H1 (cell line): ENCODE measurements around the gene UAP1. TPM values are rescaled to one million over a fixed set of nuclear protein-coding genes. Genes with fewer than 3 reads are reported as not detected.

Experiments
- CTCF ChIA-PET: fragments of 300-600 bp; sonication (Branson Sonifier 250); formaldehyde crosslinking; loops from one replicate; lab custom pipeline; 2021; ENCODE audit not compliant: partially characterized antibody; lab: Charles Lee
- POLR2A ChIA-PET: fragments of 300-600 bp; sonication (Branson Sonifier 250); formaldehyde crosslinking; loops from one replicate; lab custom pipeline; 2021; ENCODE audit warnings: inconsistent platforms; ENCODE audit not compliant: partially characterized antibody; lab: Charles Lee
- DNase-seq, 2 experiments: peaks; one replicate each; pipeline versions ENCODE4 v3.0.0 to v3.0.0-alpha.2; 2010 to 2022; ENCODE audit warnings: low spot score in 2 of 2, low read depth in 1 of 2, mixed read lengths in 1 of 2
- FAIRE-seq: peaks from 2 replicates; lab custom pipeline; 2011; peaks lifted over from hg19 to GRCh38; lab: Jason Lieb, UNC
- H2AFZ ChIP-seq: 2 replicates; pipeline ENCODE4 v1.8.1; 2012; ENCODE audit warnings: low read length, inconsistent platforms
- H2AK5ac ChIP-seq: 2 replicates; pipeline ENCODE4 v1.6.1; 2013; ENCODE audit warnings: low read depth, low read length
- H2BK120ac ChIP-seq: replicated peaks from 2 replicates; pipeline ENCODE3; 2013; ENCODE audit warnings: low read depth, low read length, inconsistent platforms
- H2BK12ac ChIP-seq: 2 replicates; pipeline ENCODE4 v1.6.1; 2013; ENCODE audit warnings: low read depth, low read length
- H2BK15ac ChIP-seq: 2 replicates; pipeline ENCODE4 v1.6.1; 2013; ENCODE audit warnings: low read length
- H2BK20ac ChIP-seq: 2 replicates; pipeline ENCODE4 v1.6.1; 2013; ENCODE audit warnings: low read length
- H2BK5ac ChIP-seq: 2 replicates; pipeline ENCODE4 v1.6.1; 2013; ENCODE audit warnings: low read depth, low read length
- H3K14ac ChIP-seq: 2 replicates; pipeline ENCODE4 v1.6.1; 2013; ENCODE audit warnings: inconsistent platforms; ENCODE audit not compliant: insufficient read length
- H3K18ac ChIP-seq: 2 replicates; pipeline ENCODE4 v1.6.1; 2013; ENCODE audit warnings: low read length; ENCODE audit errors: extremely low read depth
- H3K23ac ChIP-seq: 2 replicates; pipeline ENCODE4 v1.6.1; 2013; ENCODE audit warnings: inconsistent platforms; ENCODE audit not compliant: insufficient read length
- H3K23me2 ChIP-seq: 2 replicates; pipeline ENCODE4 v1.6.1; 2013; ENCODE audit warnings: low read depth, low read length
- H3K27ac ChIP-seq: 2 replicates; pipeline ENCODE4 v1.6.1; 2011; ENCODE audit warnings: low read depth, low read length, inconsistent platforms
- H3K27me3 ChIP-seq, 4 experiments: replicated peaks in 1 of 4; 1 replicate in 1 of 4; 2 replicates in 3 of 4; pipeline versions ENCODE4 v1.6.1 to v1.8.1; 2011 to 2013; ENCODE audit warnings: low read length in 3 of 4, mild to moderate bottlenecking in 3 of 4, inconsistent platforms in 2 of 4, mixed read lengths in 2 of 4, moderate library complexity in 1 of 4; ENCODE audit not compliant: control insufficient read depth in 3 of 4, insufficient read depth in 3 of 4; ENCODE audit errors: extremely low read depth in 1 of 4
- H3K36me3 ChIP-seq, 4 experiments: 2 replicates each; pipeline versions ENCODE4 v1.6.1 to v1.8.1; 2011 to 2013; ENCODE audit warnings: mild to moderate bottlenecking in 4 of 4, low read length in 3 of 4, moderate library complexity in 2 of 4, control low read depth in 1 of 4, inconsistent platforms in 1 of 4; ENCODE audit not compliant: insufficient read depth in 4 of 4, control insufficient read depth in 2 of 4
- H3K4ac ChIP-seq: replicated peaks from 2 replicates; pipeline ENCODE3; 2013; ENCODE audit warnings: low read length, low read depth, mixed read lengths, inconsistent platforms; ENCODE audit not compliant: insufficient read length
- H3K4me1 ChIP-seq, 4 experiments: replicated peaks in 1 of 4; 1 replicate in 1 of 4; 2 replicates in 3 of 4; pipeline versions ENCODE4 v1.6.1 to v1.8.1; 2011 to 2013; ENCODE audit warnings: low read length in 3 of 4, inconsistent platforms in 2 of 4, mixed read lengths in 1 of 4; ENCODE audit not compliant: insufficient read depth in 4 of 4, control insufficient read depth in 3 of 4
- H3K4me2 ChIP-seq, 2 experiments: 2 replicates each; pipeline versions ENCODE4 v1.6.1 to v1.8.1; 2011 to 2013; ENCODE audit warnings: low read depth in 2 of 2, low read length in 2 of 2, control low read depth in 1 of 2, inconsistent platforms in 1 of 2, mild to moderate bottlenecking in 1 of 2; ENCODE audit not compliant: insufficient read depth in 1 of 2
- H3K4me3 ChIP-seq, 4 experiments: fragments of 200-600, 300-600 bp in 1 of 4; sonication (generic), shearing (Covaris generic), sonication (Bioruptor Twin) in 1 of 4; 2 replicates each; pipeline versions ENCODE4 v1.5.1 to v1.8.1; 2011 to 2016; ENCODE audit warnings: low read length in 4 of 4, low read depth in 3 of 4, control low read depth in 2 of 4, inconsistent platforms in 2 of 4, mild to moderate bottlenecking in 2 of 4, mixed read lengths in 1 of 4, moderate library complexity in 1 of 4; ENCODE audit not compliant: insufficient read depth in 2 of 4; ENCODE audit errors: extremely low read depth in 1 of 4
- H3K56ac ChIP-seq: replicated peaks from 2 replicates; pipeline ENCODE3; 2013; ENCODE audit warnings: low read depth, mild to moderate bottlenecking, mixed read lengths, low read length, inconsistent platforms; ENCODE audit not compliant: insufficient read length
- H3K79me1 ChIP-seq: 2 replicates; pipeline ENCODE4 v1.6.1; 2013; ENCODE audit warnings: low read depth, low read length, control low read depth
- H3K79me2 ChIP-seq, 2 experiments: 2 replicates each; pipeline versions ENCODE4 v1.6.1 to v1.8.1; 2012 to 2013; ENCODE audit warnings: low read length in 2 of 2, mild to moderate bottlenecking in 2 of 2, inconsistent platforms in 1 of 2; ENCODE audit not compliant: insufficient read depth in 2 of 2, control insufficient read depth in 1 of 2
- H3K9ac ChIP-seq, 4 experiments: replicated peaks in 1 of 4; 1 replicate in 1 of 4; 2 replicates in 3 of 4; pipeline versions ENCODE4 v1.6.1 to v1.8.1; 2011 to 2013; ENCODE audit warnings: low read depth in 3 of 4, low read length in 3 of 4, control low read depth in 2 of 4, mild to moderate bottlenecking in 2 of 4, moderate library complexity in 2 of 4, inconsistent platforms in 1 of 4; ENCODE audit errors: extremely low read depth in 1 of 4
- H3K9me3 ChIP-seq, 2 experiments: 2 replicates each; pipeline versions ENCODE4 v1.6.1 to v1.8.1; 2012 to 2013; ENCODE audit warnings: mild to moderate bottlenecking in 2 of 2, moderate library complexity in 2 of 2, control low read depth in 1 of 2, inconsistent platforms in 1 of 2, low read depth in 1 of 2, low read length in 1 of 2, mixed read lengths in 1 of 2; ENCODE audit not compliant: insufficient read depth in 2 of 2
- H4K20me1 ChIP-seq, 2 experiments: replicated peaks in 1 of 2; 2 replicates each; pipeline versions ENCODE3 to v1.8.1; 2011 to 2013; ENCODE audit warnings: inconsistent platforms in 2 of 2, low read length in 2 of 2, mild to moderate bottlenecking in 1 of 2; ENCODE audit not compliant: insufficient read depth in 2 of 2, control insufficient read depth in 1 of 2
- H4K5ac ChIP-seq: 2 replicates; pipeline ENCODE4 v1.6.1; 2013; ENCODE audit warnings: low read length, low read depth, mixed read lengths, inconsistent platforms; ENCODE audit not compliant: insufficient read length
- H4K8ac ChIP-seq: 2 replicates; pipeline ENCODE4 v1.8.0; 2013; ENCODE audit warnings: mild to moderate bottlenecking, moderate library complexity, low read length, inconsistent platforms; ENCODE audit not compliant: insufficient read depth; ENCODE audit errors: extremely low read depth
- H4K91ac ChIP-seq: replicated peaks from 2 replicates; pipeline ENCODE3; 2013; ENCODE audit warnings: low read length, mixed read lengths, inconsistent platforms; ENCODE audit not compliant: insufficient read length
- BRCA1 ChIP-seq: IDR thresholded peaks from 2 replicates; pipeline ENCODE4 v1.6.1; 2012; ENCODE audit warnings: low read depth, low read length, improper control_type of control experiment
- CHD2 ChIP-seq: IDR thresholded peaks from 2 replicates; pipeline ENCODE4 v1.6.1; 2012; ENCODE audit warnings: low read length, improper control_type of control experiment
- E2F6 ChIP-seq: IDR thresholded peaks from 2 replicates; pipeline ENCODE4 v1.6.1; 2012; ENCODE audit warnings: inconsistent platforms
- GABPA ChIP-seq: IDR thresholded peaks from 2 replicates; pipeline ENCODE4 v1.6.1; 2011; ENCODE audit warnings: mild to moderate bottlenecking, low read length, moderate library complexity, borderline replicate concordance; ENCODE audit not compliant: insufficient read depth
- JUN ChIP-seq: IDR thresholded peaks from 2 replicates; pipeline ENCODE4 v1.6.1; 2011; ENCODE audit warnings: low read depth, mild to moderate bottlenecking, improper control_type of control experiment, low read length
- NANOG ChIP-seq: IDR thresholded peaks from 2 replicates; pipeline ENCODE4 v1.6.1; 2011; ENCODE audit warnings: low read length, low read depth, mild to moderate bottlenecking, inconsistent platforms; ENCODE audit not compliant: insufficient read depth, poor library complexity, severe bottlenecking
- RFX5 ChIP-seq: IDR thresholded peaks from 2 replicates; pipeline ENCODE4 v1.6.1; 2011; ENCODE audit warnings: low read depth, low read length, improper control_type of control experiment, borderline replicate concordance
- SIX5 ChIP-seq: IDR thresholded peaks from 2 replicates; pipeline ENCODE4 v1.6.1; 2011; ENCODE audit warnings: mild to moderate bottlenecking, low read depth, low read length
- SP1 ChIP-seq: IDR thresholded peaks from 2 replicates; pipeline ENCODE4 v1.6.1; 2011; ENCODE audit warnings: low read depth, low read length
- TAF7 ChIP-seq: optimal IDR thresholded peaks from 2 replicates; pipeline ENCODE3; 2011; ENCODE audit warnings: low read depth, mild to moderate bottlenecking, inconsistent platforms, low read length, moderate library complexity, borderline replicate concordance
- TBP ChIP-seq: IDR thresholded peaks from 2 replicates; pipeline ENCODE4 v1.6.1; 2011; ENCODE audit warnings: low read depth, low read length, improper control_type of control experiment
- TCF12 ChIP-seq: IDR thresholded peaks from 2 replicates; pipeline ENCODE4 v1.6.1; 2011; ENCODE audit warnings: low read depth, mild to moderate bottlenecking, low read length
- WGBS, 2 experiments: shearing (Covaris generic) in 1 of 2; methylation state at CpG; one replicate each; pipeline versions ENCODE4 v1.1.6 to v1.1.7; 2013 to 2015; ENCODE audit warnings: low lambda C conversion rate in 2 of 2, mixed read lengths in 2 of 2, inconsistent platforms in 1 of 2, low coverage in 1 of 2, missing lambda C conversion rate in 1 of 2; ENCODE audit not compliant: insufficient replicate concordance in 2 of 2, insufficient coverage in 1 of 2, insufficient read length in 1 of 2; ENCODE audit errors: extremely low coverage in 1 of 2, missing lambda C conversion rate in 1 of 2; 5-methylcytosine and 5-hydroxymethylcytosine counted together
- polyA plus RNA-seq, 7 experiments: library from polyadenylated mRNA; depleted of rRNA in 3 of 7; stranded (reverse) in 5 of 7; unstranded in 2 of 7; fragments of >200 nt in 5 of 7; fragments of 200-250 nt in 2 of 7; gene quantifications; 1 replicate in 5 of 7; 2 replicates in 1 of 7; 4 replicates in 1 of 7; pipeline versions ENCODE4 v1.2.1 to v1.2.3, GENCODE V29; 2011 to 2013; ENCODE audit warnings: missing spikeins in 2 of 7, mixed read lengths in 2 of 7
- total RNA-seq: library from RNA; stranded (reverse); fragmentation: NEBNext Ultra II Directional; extraction: Animal tissue kit (Norgen Biotek cat#: 25700); gene quantifications from 2 replicates; pipeline ENCODE4 v1.2.1, GENCODE V29; 2021

The UAP1 gene
- total and polyA plus RNA-seq, 2 of the 8 experiments (the other 6 are each of a cell fraction or from before 2014, with no cell fraction given), result 9.4 to 32.9 TPM

DNA sequence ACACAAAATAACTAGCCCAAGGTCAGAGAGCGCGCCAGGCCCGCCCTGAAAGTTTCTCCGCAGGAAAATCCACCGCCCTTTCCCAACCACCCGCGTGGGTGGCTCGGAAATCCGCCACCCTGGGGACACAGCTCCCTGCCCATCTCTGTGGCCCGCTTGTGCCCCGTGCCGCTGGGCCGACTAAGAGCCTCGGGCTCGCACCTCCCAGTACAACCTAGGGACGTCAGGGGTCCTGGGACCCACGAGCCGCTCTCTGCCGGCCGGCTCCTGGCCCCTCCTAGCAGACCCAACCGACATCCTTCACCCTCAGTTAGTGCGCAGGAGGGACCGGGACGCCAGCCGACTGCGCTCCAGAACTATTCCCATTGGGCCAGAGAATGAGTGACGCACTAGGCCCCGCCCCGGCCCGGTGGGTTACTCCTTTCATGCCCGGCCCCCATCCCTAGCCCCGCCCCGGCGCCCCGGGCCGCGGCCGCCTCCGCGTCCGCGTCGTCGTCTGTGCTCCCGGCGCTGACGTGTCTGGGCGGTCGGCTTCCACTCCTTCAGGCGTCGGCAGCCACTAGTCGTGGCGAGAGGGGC lies 396 bp upstream of the UAP1 start:
- H2AFZ ChIP-seq, result peak overlapping the region; percentile 79; the same call in 1 of the 2 replicates
- WGBS, 2 experiments, result 3% methylated on average over 27 of the region's 53 CpGs; no CpG with 5 or more reads in 1 of the 2 experiments
- H4K91ac ChIP-seq, result no peak overlapping the region
- no peak overlapping the region for H2BK15ac ChIP-seq
- H3K14ac ChIP-seq, result no peak overlapping the region
- H3K4me3 ChIP-seq, result peak overlapping the region; percentile 74 to 89 (median 80)
- no peak overlapping the region for H3K56ac ChIP-seq
- ChIA-PET POLR2A (interaction anchor here (0.6 to 2.0 kb wide), 4 partner anchors 10 to 71 kb away, joined by 3 to 6 read pairs (median 4); partner anchors contain the start of gene DDR2), CTCF (no interaction called here)
- peak overlapping the region; percentile 40; the same call in 1 of the 2 replicates for H3K27ac ChIP-seq
- peak; percentile 89 to 98 for DNase-seq
- H4K5ac ChIP-seq, result peak overlapping the region; percentile 80
- H3K4me2 ChIP-seq, result peak overlapping the region; percentile 88 to 93
- peaks cover 0 to 5% (median under 1%) of the 10 kb centered on the region in 4 experiments; a peak in 1 of 7 replicates for H3K4me1 ChIP-seq
- peaks cover 0 to 23% of the 10 kb centered on the region in 2 experiments; a peak in 2 of 4 replicates for H3K79me2 ChIP-seq
- H3K23me2 ChIP-seq, result peaks cover 5% of the 10 kb centered on the region; the same call in 1 of the 2 replicates
- H3K23ac ChIP-seq, result no peak overlapping the region
- no peaks in the 10 kb centered on the region; the same call in none of the 2 replicates for H3K79me1 ChIP-seq
- no peak overlapping the region for H2AK5ac ChIP-seq
- H3K18ac ChIP-seq, result peak overlapping the region; percentile 91; the same call in 1 of the 2 replicates
- peaks cover 0 to 1% of the 10 kb centered on the region in 2 experiments for H4K20me1 ChIP-seq
- peak overlapping the region; percentile 71 to 87 (median 76) for H3K9ac ChIP-seq
- no peaks in the 10 kb centered on the region for H3K36me3 ChIP-seq
- no peak for FAIRE-seq
- no peaks in the 10 kb centered on the region for H3K9me3 ChIP-seq
- no peak overlapping the region for H2BK20ac ChIP-seq
- H3K4ac ChIP-seq, result no peak overlapping the region
- peak overlapping the region; percentile 86; the same call in 1 of the 2 replicates for H2BK5ac ChIP-seq
- H2BK120ac ChIP-seq, result no peak overlapping the region
- H2BK12ac ChIP-seq, result no peak overlapping the region
- peak overlapping the region; percentile 97; the same call in 1 of the 2 replicates for H4K8ac ChIP-seq
- H3K27me3 ChIP-seq, result peaks cover 0 to 4% (median 0%) of the 10 kb centered on the region in 4 experiments; a peak in 1 of 7 replicates
- TF ChIP-seq SP1 (no peak; the same call in 1 of the 2 replicates), TAF7 (peak; percentile 81), TBP (peak; percentile 89), BRCA1 (no peak), JUN (no peak), NANOG (no peak), CHD2 (no peak), GABPA (0 out of 2 replicates have a peak, but pooled peaks have one; percentile 13), E2F6 (no peak), TCF12 (no peak), SIX5 (no peak), RFX5 (no peak)
